Astrocyte of the hippocampus (primary cell): ENCODE data around the gene IDH1.
A peak's percentile ranks its signal among the peaks of the same experiment; 100 is the strongest.
"Not testable (repeated sequence)": the region's sequence is repeated elsewhere in the genome, so short reads cannot be mapped to it uniquely, and the experiment has no call there.

ENCODE experiments used
- DNase-seq: peaks from one replicate; pipeline ENCODE4 v3.0.0; 2011; ENCODE audit warnings: low read depth, low spot score

The IDH1 gene

DNA sequence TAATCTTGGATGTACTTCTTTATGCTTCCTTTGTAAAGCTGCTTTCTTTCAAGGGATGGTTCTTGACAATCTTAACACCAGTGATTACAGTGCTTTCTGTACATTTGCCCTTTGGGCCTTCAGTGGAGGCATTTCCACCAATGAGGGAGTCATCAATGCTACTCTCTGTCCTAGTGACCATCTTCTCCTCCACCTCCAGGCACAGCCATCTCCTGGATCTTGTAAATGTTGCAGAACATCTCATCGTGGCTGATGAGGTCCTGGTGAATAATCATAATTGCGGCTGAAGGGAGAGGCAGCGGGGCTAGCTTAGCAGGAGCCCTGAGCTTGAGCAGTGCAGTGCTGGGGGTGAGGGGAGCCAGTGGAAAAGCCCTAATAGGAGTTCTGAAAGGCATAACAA lies 32.5 kb downstream of the IDH1 start:
- DNase-seq: peak; percentile 39

- DNase-seq: not testable (repeated sequence)
Measured at GRCh38 chr2:208221873-208222272, 33.0 kb downstream of the IDH1 start.

DNA sequence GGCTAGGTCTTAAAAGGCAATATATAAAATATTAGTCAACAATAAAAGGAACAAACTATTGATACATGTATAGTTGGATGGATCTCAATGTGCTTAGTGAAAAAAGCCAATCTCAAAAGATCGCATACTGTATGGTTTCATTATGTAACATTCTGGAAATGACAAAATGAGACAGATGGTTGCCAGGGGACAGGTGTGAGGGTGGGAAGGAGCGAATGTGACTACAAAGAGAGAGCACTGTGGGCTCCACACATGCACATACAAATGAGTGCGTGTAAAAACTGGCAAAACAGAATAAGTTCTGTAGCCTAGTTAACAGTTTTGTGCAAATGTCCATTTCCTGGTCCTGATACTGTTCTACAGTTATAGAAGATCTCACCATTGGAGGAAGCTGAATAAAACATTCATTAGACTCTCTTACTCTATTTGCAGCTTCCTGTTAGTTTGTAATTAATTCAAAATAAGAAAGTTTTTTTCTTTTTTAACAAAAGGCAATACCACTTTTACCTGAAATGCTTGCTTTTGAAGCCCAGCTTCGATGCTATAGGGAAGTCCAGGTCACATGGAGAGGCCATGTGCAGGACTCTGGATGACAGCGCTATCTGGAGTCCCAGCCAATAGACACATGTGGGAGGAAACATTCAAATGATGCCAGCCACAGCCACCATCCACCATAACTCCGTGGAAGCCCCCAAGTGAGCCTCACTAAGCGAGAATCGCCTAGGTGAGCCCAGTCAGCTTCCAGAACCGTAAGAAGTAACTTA lies 44.0 kb downstream of the IDH1 start:
- no peak for DNase-seq

- DNase-seq: no peak
Measured at GRCh38 chr2:208208335-208209085, 46.4 kb downstream of the IDH1 start.

DNA sequence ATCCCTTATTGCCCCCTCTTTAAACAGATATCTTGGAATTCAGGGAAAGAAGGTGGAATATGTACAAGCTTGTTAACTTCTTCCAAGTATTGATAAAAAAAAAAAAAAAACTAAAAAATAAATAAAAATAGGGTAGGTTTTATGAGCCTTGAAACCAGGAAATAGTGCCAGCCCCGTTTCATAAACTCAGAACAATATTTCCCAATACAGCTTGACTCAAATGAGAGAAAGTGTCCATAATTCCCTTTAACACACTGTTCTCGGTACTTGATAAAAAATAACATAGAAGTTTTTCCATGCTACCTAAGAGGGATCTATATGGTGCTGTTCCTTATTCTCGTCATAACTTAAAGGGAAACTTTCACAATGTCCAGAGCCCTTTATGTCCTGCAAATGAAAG lies 47.1 kb downstream of the IDH1 start:
- DNase-seq: no peak

DNA sequence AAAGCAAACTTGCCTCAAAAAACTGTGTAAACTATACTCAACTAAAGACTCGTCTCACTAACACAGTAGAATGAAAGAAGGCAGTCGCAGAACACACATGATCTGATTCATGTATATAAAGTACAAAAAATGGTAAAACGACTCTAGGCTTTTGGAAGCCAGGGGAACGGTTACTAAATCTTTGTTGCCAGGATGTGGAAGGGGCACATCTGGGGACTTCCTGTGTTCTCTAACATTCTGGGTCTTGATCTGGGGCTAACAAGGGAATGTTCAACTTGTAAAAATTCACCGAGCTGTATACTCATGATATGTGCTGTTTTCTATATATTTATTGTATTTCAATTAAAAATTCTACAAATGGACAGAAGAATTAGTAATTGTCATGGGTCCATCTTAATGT lies 50.7 kb downstream of the IDH1 start:
- no peak for DNase-seq

- DNase-seq: no peak
Measured at GRCh38 chr2:208195531-208195930, 59.3 kb downstream of the IDH1 start.

DNA sequence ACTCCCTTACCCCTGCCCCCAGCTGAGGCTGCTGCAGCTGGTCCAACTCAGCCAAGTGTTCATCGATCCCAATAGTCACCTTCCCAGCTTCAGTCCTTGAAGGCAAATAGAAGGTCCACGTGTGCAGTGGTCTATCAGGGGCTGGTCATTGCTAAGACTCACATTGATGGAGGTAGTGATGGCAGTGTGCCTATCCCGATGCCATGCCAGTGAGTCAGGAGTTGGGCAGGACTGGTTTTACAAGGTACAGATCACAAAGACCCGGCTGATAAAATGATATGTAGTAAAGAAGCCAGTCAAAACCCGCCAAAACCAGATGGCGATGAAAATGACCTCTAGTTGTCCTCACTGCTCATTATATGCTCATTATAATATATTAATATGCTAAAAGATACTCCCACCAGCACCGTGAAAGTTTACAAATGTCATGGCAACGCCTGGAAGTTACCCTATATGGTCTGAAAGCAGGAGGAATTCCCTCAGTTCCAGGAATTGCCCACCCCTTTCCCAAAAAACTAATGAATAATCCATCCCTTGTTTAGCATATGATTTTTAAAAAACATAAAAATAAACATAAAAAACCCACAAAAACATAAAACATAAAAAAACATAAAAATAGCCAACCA lies 62.1 kb downstream of the IDH1 start:
- peak; percentile 20 for DNase-seq

DNA sequence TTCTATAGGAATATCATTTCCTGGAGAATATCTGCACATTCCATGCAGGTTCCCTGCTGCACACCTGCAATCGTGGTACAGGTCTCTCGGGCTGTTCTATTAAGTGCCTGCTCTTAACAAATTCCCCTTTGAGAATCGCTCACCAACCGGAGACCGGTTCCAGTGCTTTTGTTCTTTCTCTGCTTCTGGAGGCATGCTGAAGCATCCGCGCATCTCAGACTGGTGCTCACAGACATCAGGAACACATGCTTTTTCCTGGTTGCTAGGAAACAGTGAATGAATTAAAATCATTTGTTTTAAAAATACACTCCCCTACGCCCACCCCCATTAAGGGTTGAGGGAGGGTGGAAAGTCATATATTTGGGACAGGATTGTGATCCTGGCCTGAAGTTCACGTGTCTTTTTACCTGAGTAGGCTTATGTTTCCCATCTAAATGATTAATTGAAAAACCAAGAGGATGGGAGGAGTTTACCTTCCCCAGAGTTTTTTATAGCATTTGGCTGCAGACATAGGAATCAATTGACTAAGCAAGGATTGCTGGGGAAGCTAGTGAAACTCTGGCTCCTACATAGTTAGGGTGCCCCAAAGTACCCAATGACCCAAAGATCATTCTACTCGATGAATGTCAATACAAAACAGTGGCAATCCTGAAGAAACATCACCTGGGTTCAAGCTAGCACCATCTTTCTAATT lies 64.9 kb downstream of the IDH1 start, which contains the start of gene C2orf80:
Gene C2orf80, minus strand, starts transcription at position 221 of the 694 bp plus-strand sequence. CDS start 3,044 bp downstream, outside the sequence.
- DNase-seq: no peak

DNA sequence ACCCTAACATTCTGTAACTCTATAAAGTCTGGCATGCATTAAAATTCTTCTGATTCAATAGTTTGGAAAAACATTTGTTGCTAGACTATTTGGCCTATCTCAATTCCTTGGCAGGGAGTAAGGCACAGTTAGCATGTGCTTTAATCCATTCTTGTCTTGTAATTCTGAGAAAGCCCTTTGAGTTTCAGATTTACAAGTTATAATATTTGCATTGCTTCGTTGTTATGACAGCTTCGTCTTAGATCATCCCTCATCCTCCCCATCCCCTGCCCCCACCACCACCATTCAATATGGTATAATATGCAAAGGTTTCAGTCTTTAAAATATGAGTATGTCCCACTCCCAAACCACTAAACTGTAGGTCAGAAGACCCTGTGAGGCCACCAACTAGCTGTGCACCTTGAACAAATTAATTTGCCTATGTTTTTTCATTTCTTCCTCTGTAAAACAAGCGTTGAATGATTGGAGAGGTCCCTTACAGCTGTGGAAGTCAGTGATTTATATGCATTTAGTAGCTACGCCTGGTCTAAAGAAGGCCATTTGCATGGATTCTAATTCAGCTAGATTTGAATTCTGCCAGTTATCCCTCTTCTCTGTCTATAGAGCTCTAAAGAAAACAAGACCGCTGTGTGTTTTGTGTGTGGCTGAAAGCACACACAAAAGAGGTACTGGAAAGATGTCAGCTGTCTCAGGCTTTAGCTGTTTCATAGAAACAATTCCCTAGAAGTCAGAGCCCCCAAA lies 65.6 kb downstream of the IDH1 start:
- no peak for DNase-seq

DNA sequence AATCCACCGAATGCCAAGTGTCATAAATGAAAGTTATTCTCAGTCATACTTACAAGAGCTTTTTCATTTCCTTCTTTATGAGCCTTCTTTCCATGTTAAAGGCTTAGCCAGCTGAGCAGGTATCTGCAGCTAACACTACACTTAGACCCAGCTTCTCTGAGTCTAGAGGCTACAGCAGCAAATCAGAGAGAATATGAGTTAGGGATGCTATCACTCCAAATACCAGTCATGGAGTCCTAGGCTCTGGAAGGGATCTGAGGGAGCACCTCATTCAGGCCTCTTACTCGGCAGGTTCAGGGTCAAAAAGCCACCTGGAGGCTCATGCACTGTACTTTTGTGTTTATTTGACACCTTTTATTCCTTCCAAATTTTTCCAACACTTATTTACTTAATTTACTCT lies 68.0 kb downstream of the IDH1 start:
- no peak for DNase-seq

DNA sequence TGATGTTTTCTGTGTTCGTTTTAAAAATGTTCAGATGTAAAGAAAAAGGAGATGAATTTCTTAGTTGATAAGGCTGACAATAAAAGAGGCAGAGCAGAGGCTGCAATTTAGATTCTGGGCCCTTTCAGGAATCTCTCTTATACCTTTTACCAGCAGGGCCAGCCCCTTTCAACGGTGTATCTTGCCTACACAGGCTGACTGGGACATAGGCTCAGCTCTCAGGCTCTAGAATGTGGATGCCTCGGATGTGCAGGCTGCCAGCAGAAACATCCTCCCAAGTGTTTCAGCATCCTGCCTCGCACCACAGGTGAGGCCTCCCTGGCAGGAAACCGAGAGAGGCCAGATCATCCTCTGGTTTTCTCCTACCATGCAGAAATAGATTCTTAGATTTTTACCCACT lies 68.4 kb downstream of the IDH1 start:
- DNase-seq: no peak
